SJSA1 (cell line): Measurements from ENCODE around the gene CSF2RB. TPM values are rescaled to one million over a fixed set of nuclear protein-coding genes. Genes with fewer than 3 reads are reported as not detected.

ENCODE experiments used
- DNase-seq, 2 experiments: peaks; one replicate each; pipeline ENCODE4 v3.0.0-alpha.2; 2015 to 2020; ENCODE audit warnings: low spot score in 2 of 2, low read depth in 1 of 2
- H3K27ac ChIP-seq: fragments of 250-450 bp; sonication (Bioruptor Pico); 2 replicates; pipeline ENCODE4 v1.5.1; 2020; ENCODE audit warnings: mild to moderate bottlenecking, moderate library complexity
- H3K27me3 ChIP-seq: fragments of 250-450 bp; sonication (Bioruptor Pico); replicated peaks from 2 replicates; pipeline ENCODE4 v1.5.1; 2020; ENCODE audit warnings: mild to moderate bottlenecking, moderate library complexity
- H3K36me3 ChIP-seq: fragments of 250-450 bp; sonication (Bioruptor Pico); 2 replicates; pipeline ENCODE4 v1.5.1; 2020; ENCODE audit warnings: mild to moderate bottlenecking
- H3K4me1 ChIP-seq: fragments of 250-450 bp; sonication (Bioruptor Pico); replicated peaks from 2 replicates; pipeline ENCODE4 v1.6.1; 2021; ENCODE audit warnings: mild to moderate bottlenecking
- H3K4me3 ChIP-seq: fragments of 250-450 bp; sonication (Bioruptor Pico); 2 replicates; pipeline ENCODE4 v1.5.1; 2020; ENCODE audit warnings: mild to moderate bottlenecking
- H3K9me3 ChIP-seq: fragments of 250-450 bp; sonication (Bioruptor Pico); replicated peaks from 2 replicates; pipeline ENCODE4 v1.5.1; 2020; ENCODE audit warnings: mild to moderate bottlenecking
- total RNA-seq: library from RNA; depleted of rRNA; stranded (reverse); fragments of >200 nt; shearing (Covaris generic); gene quantifications from 2 replicates; pipeline ENCODE4 v1.2.3, GENCODE V29; 2014; rRNA removed

The CSF2RB gene
- total RNA-seq: 0.03 TPM in 1 of 2 replicates, not detected in the other

- Histone ChIP-seq H3K4me3 (no peak within 1 kb of the TSS), H3K27me3 (peaks cover 23% of the 10 kb centered on the region), H3K9me3 (no peaks in the 10 kb centered on the region), H3K4me1 (peaks cover 28% of the 10 kb centered on the region), H3K36me3 (no peaks in the 10 kb centered on the region), H3K27ac (no peak within 1 kb of the TSS)
- no peak for DNase-seq
Observed at GRCh38 chr22:36913427-36914389, at the start of gene CSF2RB. Gene CSF2RB (plus strand): TSS chr22:36913628. CDS start chr22:36922208, 8,580 bp downstream.

GRCh38 chr22:36863979-36864378, 49.4 kb upstream of the CSF2RB start:
- Histone ChIP-seq H3K4me3 (no peak overlapping the region), H3K36me3 (no peaks in the 10 kb centered on the region), H3K27ac (no peak overlapping the region), H3K9me3 (no peaks in the 10 kb centered on the region), H3K4me1 (no peaks in the 10 kb centered on the region), H3K27me3 (no peaks in the 10 kb centered on the region)
- DNase-seq: no peak

GRCh38 chr22:36864454-36865215, 48.8 kb upstream of the CSF2RB start:
- Histone ChIP-seq H3K27me3 (no peaks in the 10 kb centered on the region), H3K4me1 (no peaks in the 10 kb centered on the region), H3K27ac (no peak overlapping the region), H3K9me3 (no peaks in the 10 kb centered on the region), H3K4me3 (no peak overlapping the region), H3K36me3 (no peaks in the 10 kb centered on the region)
- DNase-seq: no peak

GRCh38 chr22:36865346-36865745, 48.1 kb upstream of the CSF2RB start:
- no peak overlapping the region for H3K4me3 ChIP-seq
- H3K9me3 ChIP-seq: no peaks in the 10 kb centered on the region
- no peak overlapping the region for H3K27ac ChIP-seq
- H3K27me3 ChIP-seq: no peaks in the 10 kb centered on the region
- no peaks in the 10 kb centered on the region for H3K4me1 ChIP-seq
- no peak for DNase-seq
- H3K36me3 ChIP-seq: no peaks in the 10 kb centered on the region

- H3K27me3 ChIP-seq: no peaks in the 10 kb centered on the region
- no peaks in the 10 kb centered on the region for H3K4me1 ChIP-seq
- no peak overlapping the region for H3K4me3 ChIP-seq
- no peaks in the 10 kb centered on the region for H3K9me3 ChIP-seq
- H3K36me3 ChIP-seq: no peaks in the 10 kb centered on the region
- H3K27ac ChIP-seq: no peak overlapping the region
- no peak for DNase-seq
Observed at GRCh38 chr22:36867695-36868094, 45.7 kb upstream of the CSF2RB start.

GRCh38 chr22:36868546-36869181, 44.8 kb upstream of the CSF2RB start:
- H3K4me1 ChIP-seq: peaks cover 5% of the 10 kb centered on the region
- no peaks in the 10 kb centered on the region for H3K36me3 ChIP-seq
- no peaks in the 10 kb centered on the region for H3K27me3 ChIP-seq
- no peaks in the 10 kb centered on the region for H3K9me3 ChIP-seq
- no peak overlapping the region for H3K27ac ChIP-seq
- no peak overlapping the region for H3K4me3 ChIP-seq
- DNase-seq: no peak

- Histone ChIP-seq H3K27ac (no peak overlapping the region), H3K36me3 (no peaks in the 10 kb centered on the region), H3K27me3 (no peaks in the 10 kb centered on the region), H3K4me1 (peaks cover 12% of the 10 kb centered on the region), H3K9me3 (no peaks in the 10 kb centered on the region), H3K4me3 (no peak overlapping the region)
- no peak for DNase-seq
Observed at GRCh38 chr22:36870250-36870649, 43.2 kb upstream of the CSF2RB start.

- no peak overlapping the region for H3K27ac ChIP-seq
- no peak overlapping the region for H3K4me3 ChIP-seq
- H3K36me3 ChIP-seq: no peaks in the 10 kb centered on the region
- DNase-seq: no peak
- H3K9me3 ChIP-seq: no peaks in the 10 kb centered on the region
- no peaks in the 10 kb centered on the region for H3K27me3 ChIP-seq
- peaks cover 12% of the 10 kb centered on the region for H3K4me1 ChIP-seq
Observed at GRCh38 chr22:36871669-36872081, 41.8 kb upstream of the CSF2RB start.

- Histone ChIP-seq H3K36me3 (no peaks in the 10 kb centered on the region), H3K4me1 (peaks cover 12% of the 10 kb centered on the region), H3K27ac (no peak overlapping the region), H3K27me3 (no peaks in the 10 kb centered on the region), H3K4me3 (no peak overlapping the region), H3K9me3 (no peaks in the 10 kb centered on the region)
- no peak for DNase-seq
Observed at GRCh38 chr22:36872084-36872483, 41.3 kb upstream of the CSF2RB start.

- DNase-seq: no peak
- Histone ChIP-seq H3K36me3 (no peaks in the 10 kb centered on the region), H3K9me3 (no peaks in the 10 kb centered on the region), H3K4me1 (peaks cover 12% of the 10 kb centered on the region), H3K4me3 (no peak overlapping the region), H3K27ac (no peak overlapping the region), H3K27me3 (no peaks in the 10 kb centered on the region)
Observed at GRCh38 chr22:36872866-36873498, 40.4 kb upstream of the CSF2RB start.

GRCh38 chr22:36873614-36874308, 39.7 kb upstream of the CSF2RB start:
- Histone ChIP-seq H3K36me3 (no peaks in the 10 kb centered on the region), H3K27me3 (no peaks in the 10 kb centered on the region), H3K4me3 (no peak overlapping the region), H3K9me3 (no peaks in the 10 kb centered on the region), H3K27ac (peak overlapping the region; percentile 12; the same call in 1 of the 2 replicates), H3K4me1 (peaks cover 12% of the 10 kb centered on the region)
- peak; percentile 43 to 55 for DNase-seq

- no peak overlapping the region for H3K4me3 ChIP-seq
- no peaks in the 10 kb centered on the region for H3K9me3 ChIP-seq
- no peaks in the 10 kb centered on the region for H3K27me3 ChIP-seq
- peaks cover 12% of the 10 kb centered on the region for H3K4me1 ChIP-seq
- no peak for DNase-seq
- H3K36me3 ChIP-seq: no peaks in the 10 kb centered on the region
- H3K27ac ChIP-seq: no peak overlapping the region
Observed at GRCh38 chr22:36874309-36874696, 39.1 kb upstream of the CSF2RB start.

- Histone ChIP-seq H3K27ac (no peak overlapping the region), H3K27me3 (no peaks in the 10 kb centered on the region), H3K36me3 (no peaks in the 10 kb centered on the region), H3K9me3 (no peaks in the 10 kb centered on the region), H3K4me1 (peaks cover 12% of the 10 kb centered on the region), H3K4me3 (no peak overlapping the region)
- DNase-seq: no peak
Observed at GRCh38 chr22:36874736-36875135, 38.7 kb upstream of the CSF2RB start.
